Coronary artery (tissue), 2 donors: ENCODE results near the gene KIF2A.
A peak's percentile ranks its signal among the peaks of the same experiment; 100 is the strongest.

ENCODE experiments used
- DNase-seq: peaks from one replicate; pipeline ENCODE4 v3.0.0-alpha.2; 2017; ENCODE audit warnings: low spot score
- H3K27ac ChIP-seq, 2 donors: fragments of 200-600 bp; sonication (generic); one replicate each; pipeline ENCODE4 v1.5.1; 2016 to 2019
- H3K4me3 ChIP-seq: fragments of 200-600 bp; sonication (generic); 2 replicates; pipeline ENCODE4 v1.5.1; 2016; ENCODE audit warnings: mild to moderate bottlenecking, moderate library complexity
- TF ChIP-seq, protein P1 (sequence below): fragments of 200-600 bp; sonication (generic); IDR thresholded peaks from one replicate; pipeline ENCODE4 v1.5.1; 2019; ENCODE audit warnings: antibody characterized with exemption

The KIF2A gene

DNA sequence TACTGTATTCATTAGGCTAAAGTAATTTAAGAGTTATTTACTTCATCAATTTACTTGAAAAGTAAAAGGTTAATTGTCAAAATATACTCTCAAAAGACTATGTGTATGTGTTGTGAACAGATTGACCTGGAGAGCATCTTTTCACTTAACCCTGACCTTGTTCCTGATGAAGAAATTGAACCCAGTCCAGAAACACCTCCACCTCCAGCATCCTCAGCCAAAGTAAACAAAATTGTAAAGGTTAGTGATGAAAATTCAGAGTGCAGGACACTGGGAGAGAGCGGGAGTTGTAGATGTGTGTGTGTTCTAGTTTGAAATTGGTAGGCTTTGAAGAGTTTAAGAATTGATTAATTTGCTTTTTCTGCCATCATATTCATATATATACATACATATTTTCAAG, 41.9 kb downstream of the KIF2A start:
- Histone ChIP-seq H3K27ac (no peak overlapping the region), H3K4me3 (no peak overlapping the region)
- TF ChIP-seq, protein P1, sequence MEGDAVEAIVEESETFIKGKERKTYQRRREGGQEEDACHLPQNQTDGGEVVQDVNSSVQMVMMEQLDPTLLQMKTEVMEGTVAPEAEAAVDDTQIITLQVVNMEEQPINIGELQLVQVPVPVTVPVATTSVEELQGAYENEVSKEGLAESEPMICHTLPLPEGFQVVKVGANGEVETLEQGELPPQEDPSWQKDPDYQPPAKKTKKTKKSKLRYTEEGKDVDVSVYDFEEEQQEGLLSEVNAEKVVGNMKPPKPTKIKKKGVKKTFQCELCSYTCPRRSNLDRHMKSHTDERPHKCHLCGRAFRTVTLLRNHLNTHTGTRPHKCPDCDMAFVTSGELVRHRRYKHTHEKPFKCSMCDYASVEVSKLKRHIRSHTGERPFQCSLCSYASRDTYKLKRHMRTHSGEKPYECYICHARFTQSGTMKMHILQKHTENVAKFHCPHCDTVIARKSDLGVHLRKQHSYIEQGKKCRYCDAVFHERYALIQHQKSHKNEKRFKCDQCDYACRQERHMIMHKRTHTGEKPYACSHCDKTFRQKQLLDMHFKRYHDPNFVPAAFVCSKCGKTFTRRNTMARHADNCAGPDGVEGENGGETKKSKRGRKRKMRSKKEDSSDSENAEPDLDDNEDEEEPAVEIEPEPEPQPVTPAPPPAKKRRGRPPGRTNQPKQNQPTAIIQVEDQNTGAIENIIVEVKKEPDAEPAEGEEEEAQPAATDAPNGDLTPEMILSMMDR: no peak
- DNase-seq: no peak

GRCh38 chr5:62348723-62349481, 42.9 kb downstream of the KIF2A start:
- no peak overlapping the region for H3K4me3 ChIP-seq
- TF ChIP-seq, protein P1: no peak
- no peak overlapping the region for H3K27ac ChIP-seq
- DNase-seq: no peak

DNA sequence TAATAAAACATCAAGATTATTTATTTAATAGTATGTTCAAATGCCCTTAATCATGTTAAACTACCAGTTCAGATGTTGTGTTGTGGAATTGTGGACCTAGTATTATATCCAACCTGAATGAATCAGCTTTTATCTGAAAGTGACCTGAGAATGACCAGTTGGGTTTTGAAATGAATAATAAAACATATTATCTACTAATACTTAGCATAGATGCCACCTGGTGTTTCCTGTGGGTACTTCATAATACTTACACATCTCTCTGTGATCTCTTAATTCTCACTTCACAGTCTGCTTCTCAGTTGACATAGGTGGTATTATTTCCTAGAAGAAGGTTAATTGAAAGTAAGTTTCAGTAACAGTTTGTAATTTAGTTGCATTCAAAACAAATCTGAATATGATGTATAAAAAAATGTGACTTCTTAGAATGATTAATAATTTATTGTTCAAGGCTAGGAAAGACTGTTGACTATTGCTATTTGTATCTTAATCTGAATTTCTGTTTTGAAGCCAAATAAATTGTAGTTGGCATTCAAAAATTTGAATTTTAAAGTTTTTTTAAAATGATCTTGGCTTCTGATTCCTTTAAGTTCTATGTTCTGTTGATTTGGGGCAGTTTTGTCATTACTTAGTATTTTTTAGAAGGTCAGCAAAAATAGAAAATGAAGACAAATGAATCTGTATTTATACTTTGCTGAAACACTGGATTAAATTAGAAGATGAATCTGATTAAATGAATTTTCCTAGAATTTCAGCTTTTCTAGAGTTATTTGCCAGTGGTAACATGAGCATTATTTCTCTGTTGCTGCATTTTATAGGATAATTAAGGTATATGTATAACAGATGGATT, 48.2 kb downstream of the KIF2A start:
- TF ChIP-seq, protein P1: peak; percentile 42
- DNase-seq: no peak
- Histone ChIP-seq H3K27ac (no peak overlapping the region), H3K4me3 (no peak overlapping the region)

GRCh38 chr5:62362701-62363100, 56.7 kb downstream of the KIF2A start:
- TF ChIP-seq, protein P1: no peak
- no peak overlapping the region for H3K4me3 ChIP-seq
- DNase-seq: no peak
- H3K27ac ChIP-seq: no peak overlapping the region

- no peak for DNase-seq
Measured at GRCh38 chr5:62369039-62369438, 63.0 kb downstream of the KIF2A start.

DNA sequence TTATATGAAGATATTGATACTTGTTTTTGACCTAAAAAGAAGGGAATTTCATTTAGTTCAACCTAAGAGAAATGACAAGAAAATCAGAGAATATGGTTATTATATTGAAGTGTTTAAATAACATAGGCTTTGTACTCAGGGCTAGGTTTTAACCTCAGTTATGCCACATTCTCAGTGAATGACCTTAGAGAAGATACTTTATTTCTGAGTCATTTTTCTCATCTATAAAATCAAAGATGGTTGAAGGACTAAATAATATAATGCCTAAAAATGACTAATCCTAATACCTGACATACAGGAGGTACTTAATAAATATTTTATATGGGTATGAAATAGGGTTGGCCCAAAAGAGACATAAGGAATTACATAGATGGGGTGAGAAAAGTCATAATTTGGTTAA, 65.4 kb downstream of the KIF2A start:
- H3K27ac ChIP-seq: no peak overlapping the region
- no peak overlapping the region for H3K4me3 ChIP-seq
- TF ChIP-seq, protein P1: no peak
- DNase-seq: no peak

More at GRCh38 chr5:62369039-62369438, 63.0 kb downstream of the KIF2A start:
- Histone ChIP-seq H3K4me3 (no peak overlapping the region), H3K27ac (no peak overlapping the region)
- TF ChIP-seq, protein P1: no peak
